Lower leg skin (tissue), 3 donors: ENCODE measurements around the gene RRP1B.

Experiments used
- CTCF ChIP-seq, 3 donors: fragments of 450-650 bp; IDR thresholded peaks; one replicate each; pipeline ENCODE4 v1.5.1; 2016; ENCODE audit warnings: antibody characterized with exemption in 3 of 3, mild to moderate bottlenecking in 3 of 3, moderate library complexity in 2 of 3
- POLR2A ChIP-seq, 2 donors: fragments of 450-650 bp; IDR thresholded peaks; one replicate each; pipeline ENCODE4 v1.6.1; 2016 to 2017; ENCODE audit warnings: antibody characterized with exemption in 2 of 2, mild to moderate bottlenecking in 1 of 2, moderate library complexity in 1 of 2

DNA sequence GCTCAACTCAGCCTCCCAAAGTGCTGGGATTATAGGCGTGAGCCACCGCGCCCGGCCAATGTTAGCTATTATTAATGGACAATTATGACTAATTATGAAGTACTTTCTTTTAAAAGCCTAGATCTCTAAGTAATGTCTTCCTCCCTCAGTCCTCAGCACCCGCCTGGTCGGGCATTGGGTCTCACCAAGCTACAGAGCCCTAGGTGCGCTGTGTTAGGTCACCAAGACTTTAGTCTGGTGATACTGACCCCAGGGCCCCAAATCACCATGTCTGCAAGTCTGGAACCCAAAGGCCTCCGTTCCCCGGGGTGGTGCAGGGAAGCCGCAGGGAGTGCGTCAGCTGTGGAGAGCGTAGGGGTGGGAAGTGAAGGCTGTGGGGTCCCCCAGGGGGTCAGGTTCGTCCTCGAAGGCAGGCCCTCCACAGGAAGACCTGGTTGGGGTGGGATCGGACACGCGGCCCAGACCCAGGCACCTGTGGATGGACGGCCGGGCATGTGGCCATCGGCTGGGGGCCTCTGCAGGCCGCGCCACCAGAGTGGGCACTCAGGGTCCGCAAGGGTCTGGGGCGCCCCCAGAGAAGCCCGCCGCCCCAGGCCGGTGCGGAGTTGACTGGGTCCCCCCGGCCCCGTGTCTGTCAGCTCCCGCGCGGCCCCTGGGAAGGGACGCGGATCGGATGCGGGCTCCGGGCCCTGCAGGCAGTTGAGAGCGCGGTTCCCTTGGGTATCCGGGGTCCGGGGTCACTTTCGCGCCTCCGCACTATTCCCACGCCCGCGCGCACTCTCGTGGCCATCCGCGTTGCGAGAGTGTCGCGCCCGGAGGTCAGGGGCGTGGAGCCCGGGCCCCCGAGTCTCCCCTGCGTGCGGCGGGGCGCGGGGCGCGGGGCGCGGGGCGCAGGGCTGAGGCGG lies 58.9 kb downstream of the RRP1B start:
- no peak for TF ChIP-seq CTCF (IDR thresholded peaks at IDR 0.05)
- TF ChIP-seq POLR2A (IDR thresholded peaks at IDR 0.05), result no peak
